Left lung (tissue), 10 donors: ENCODE results near the gene SLF2. TPM values are rescaled to one million over a fixed set of nuclear protein-coding genes. Genes with fewer than 3 reads are reported as not detected.

Source experiments
- ATAC-seq: fragments of 200-7000 bp; cut with Tn5 transposase; one replicate; pipeline ENCODE4 v1.9.1; 2020; ENCODE audit warnings: moderate library complexity
- DNase-seq, 4 donors: peaks; one replicate each; pipeline ENCODE4 v3.0.0-alpha.2; 2013 to 2020
- H3K27ac ChIP-seq, 2 donors: fragments of 200-600 bp; sonication (generic) in 1 of 2; one replicate each; pipeline versions ENCODE4 v1.5.0 to v1.8.0; 2020 to 2021
- H3K27me3 ChIP-seq, 2 donors: fragments of 200-600 bp; sonication (generic) in 1 of 2; one replicate each; pipeline versions ENCODE4 v1.5.0 to v1.8.0; 2020 to 2021
- H3K36me3 ChIP-seq, 2 donors: fragments of 200-600 bp; sonication (generic) in 1 of 2; one replicate each; pipeline versions ENCODE4 v1.5.0 to v1.8.0; 2020 to 2021
- H3K4me1 ChIP-seq, 2 donors: fragments of 200-600 bp; one replicate each; pipeline ENCODE4 v1.8.0; 2021
- H3K4me3 ChIP-seq, 2 donors: fragments of 200-600 bp; sonication (generic) in 1 of 2; one replicate each; pipeline versions ENCODE4 v1.5.0 to v1.8.0; 2020 to 2021; ENCODE audit warnings: mild to moderate bottlenecking in 1 of 2
- H3K9me3 ChIP-seq, 2 donors: fragments of 200-600 bp; sonication (generic) in 1 of 2; one replicate each; pipeline versions ENCODE4 v1.5.0 to v1.8.0; 2020 to 2021
- intact Hi-C, 2 donors: fragments of 100-400 bp; cut with DNase I; formaldehyde crosslinking; loops; one replicate each; pipeline versions ENCODE4 v1.11.2 to v1.14.2; 2022
- polyA plus RNA-seq, 6 donors: library from polyadenylated mRNA; unstranded; fragments of 120-200 nt; gene quantifications; one replicate each; pipeline ENCODE4 v1.2.1, GENCODE V29; 2013; ENCODE audit not compliant: insufficient read length in 6 of 6
- total RNA-seq, 2 donors: library from RNA; stranded (reverse); fragmentation: NEBNext Ultra II Directional; extraction: Animal tissue kit (Norgen Biotek cat#: 25700); gene quantifications; one replicate each; pipeline ENCODE4 v1.2.1, GENCODE V29; 2021
- TF ChIP-seq, protein P1 (sequence below), 2 donors: fragments of 200-600 bp; sonication (generic) in 1 of 2; IDR thresholded peaks; one replicate each; pipeline versions ENCODE4 v1.5.0 to v1.8.0; 2021; ENCODE audit warnings: antibody characterized with exemption in 2 of 2
- donor health status: DM: no; HTN: yes; CAD: no.
- donor health status: DM: no; HTN: no; CAD: no.

SLF2 gene
- total and polyA plus RNA-seq, 8 donors = 26.4 to 70.7 (median 60.4) TPM

DNA sequence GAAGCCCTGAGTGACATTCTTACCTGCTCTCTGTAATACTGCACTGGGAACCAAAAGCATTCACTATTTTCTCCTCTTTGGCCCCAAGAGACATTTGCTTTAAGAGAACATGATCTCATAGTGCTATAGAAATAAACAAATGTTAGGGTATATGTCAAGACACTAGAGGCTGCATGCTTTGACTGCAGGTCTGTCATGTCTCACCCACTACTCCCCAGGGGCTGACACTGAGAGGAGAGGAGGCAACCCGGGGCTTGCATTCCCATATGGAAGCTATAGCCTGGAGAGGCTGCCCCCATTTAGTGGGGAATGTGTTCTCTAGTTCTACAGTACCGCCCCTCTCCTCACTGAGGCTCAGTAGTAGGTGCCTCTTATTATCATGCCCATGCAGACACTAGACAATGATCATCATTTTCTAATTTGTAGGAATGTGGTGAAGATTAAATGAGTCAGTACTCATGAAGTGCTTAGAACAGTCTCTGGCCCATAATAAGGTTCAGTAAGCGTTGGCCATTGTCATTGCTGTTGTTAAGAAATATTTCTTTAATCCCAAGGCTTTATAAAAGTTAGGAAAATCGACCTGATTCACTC lies 4.9 kb upstream of the SLF2 start:
- ATAC-seq = no peak
- Histone ChIP-seq H3K27ac (no peak overlapping the region), H3K27me3 (no peaks in the 10 kb centered on the region), H3K36me3 (no peaks in the 10 kb centered on the region), H3K9me3 (no peaks in the 10 kb centered on the region), H3K4me3 (no peak overlapping the region), H3K4me1 (peaks cover 0 to 11% of the 10 kb centered on the region in 2 donors)
- no peak for DNase-seq
- intact Hi-C loops = no loop called here
- TF ChIP-seq, protein P1, sequence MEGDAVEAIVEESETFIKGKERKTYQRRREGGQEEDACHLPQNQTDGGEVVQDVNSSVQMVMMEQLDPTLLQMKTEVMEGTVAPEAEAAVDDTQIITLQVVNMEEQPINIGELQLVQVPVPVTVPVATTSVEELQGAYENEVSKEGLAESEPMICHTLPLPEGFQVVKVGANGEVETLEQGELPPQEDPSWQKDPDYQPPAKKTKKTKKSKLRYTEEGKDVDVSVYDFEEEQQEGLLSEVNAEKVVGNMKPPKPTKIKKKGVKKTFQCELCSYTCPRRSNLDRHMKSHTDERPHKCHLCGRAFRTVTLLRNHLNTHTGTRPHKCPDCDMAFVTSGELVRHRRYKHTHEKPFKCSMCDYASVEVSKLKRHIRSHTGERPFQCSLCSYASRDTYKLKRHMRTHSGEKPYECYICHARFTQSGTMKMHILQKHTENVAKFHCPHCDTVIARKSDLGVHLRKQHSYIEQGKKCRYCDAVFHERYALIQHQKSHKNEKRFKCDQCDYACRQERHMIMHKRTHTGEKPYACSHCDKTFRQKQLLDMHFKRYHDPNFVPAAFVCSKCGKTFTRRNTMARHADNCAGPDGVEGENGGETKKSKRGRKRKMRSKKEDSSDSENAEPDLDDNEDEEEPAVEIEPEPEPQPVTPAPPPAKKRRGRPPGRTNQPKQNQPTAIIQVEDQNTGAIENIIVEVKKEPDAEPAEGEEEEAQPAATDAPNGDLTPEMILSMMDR (IDR thresholded peaks at IDR 0.05) = no peak

DNA sequence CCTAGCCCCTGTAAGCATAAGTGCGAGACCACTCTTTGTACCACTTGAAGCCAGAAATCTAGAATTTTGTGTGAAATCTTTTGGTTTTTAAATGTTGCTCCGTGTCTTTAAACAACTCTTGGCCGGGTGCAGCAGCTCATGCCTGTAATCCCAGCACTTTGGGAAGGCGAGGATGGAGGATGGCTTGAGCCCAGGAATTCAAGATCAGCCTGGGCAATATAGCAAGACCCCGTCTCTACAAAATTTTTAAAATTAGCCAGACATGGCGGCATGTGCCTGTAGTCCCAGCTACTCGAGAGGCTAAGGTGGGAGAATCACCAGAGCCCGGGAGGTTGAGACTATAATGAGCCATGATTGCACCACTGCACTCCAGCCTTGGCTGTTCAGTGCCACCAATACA lies 4.4 kb upstream of the SLF2 start:
- TF ChIP-seq, protein P1 (IDR thresholded peaks at IDR 0.05) = no peak
- Histone ChIP-seq H3K4me3 (no peak overlapping the region), H3K27me3 (no peaks in the 10 kb centered on the region), H3K4me1 (peaks cover 0 to 13% of the 10 kb centered on the region in 2 donors), H3K36me3 (no peaks in the 10 kb centered on the region), H3K9me3 (no peaks in the 10 kb centered on the region), H3K27ac (no peak overlapping the region)
- intact Hi-C loops = no loop called here
- DNase-seq = no peak
- ATAC-seq = no peak

DNA sequence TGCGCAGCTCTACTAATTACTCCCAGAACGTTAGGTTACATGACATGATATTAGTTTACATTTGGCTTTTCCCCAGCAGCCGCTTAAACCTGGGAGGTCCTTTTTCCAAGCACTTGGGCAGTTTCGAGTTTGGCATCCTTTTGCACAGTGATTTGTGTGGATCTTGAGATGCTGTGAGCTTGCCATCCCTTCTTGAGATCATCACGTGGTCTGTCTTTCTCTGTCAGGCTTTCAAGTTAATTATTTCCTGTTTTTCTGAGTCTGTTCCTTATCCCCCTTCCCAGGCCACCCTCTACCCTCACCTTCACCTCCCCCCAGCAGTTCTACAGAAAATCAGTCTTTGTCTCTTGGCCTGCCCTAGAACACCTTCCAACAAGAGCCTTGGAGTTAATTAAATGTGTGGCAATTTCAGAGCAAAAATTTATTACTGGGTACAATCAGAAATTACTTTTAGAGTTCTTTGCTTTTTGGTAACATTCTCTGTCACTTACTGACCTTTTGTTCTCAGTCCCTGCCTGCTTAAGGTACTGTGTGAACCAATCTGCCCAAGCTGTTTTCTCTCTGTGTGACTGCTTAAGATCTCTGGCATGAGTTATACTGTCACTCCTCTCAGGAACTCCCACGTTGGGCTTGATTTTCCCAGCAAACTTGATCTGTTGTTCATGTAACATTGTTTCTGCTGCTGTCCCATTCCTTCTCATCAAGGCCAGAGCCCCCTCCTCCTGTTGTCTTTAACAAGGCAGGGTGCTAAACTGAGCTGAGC lies 3.1 kb upstream of the SLF2 start:
- Histone ChIP-seq H3K9me3 (no peaks in the 10 kb centered on the region), H3K4me1 (peaks cover 9 to 26% of the 10 kb centered on the region in 2 donors), H3K36me3 (no peaks in the 10 kb centered on the region), H3K27me3 (no peaks in the 10 kb centered on the region), H3K4me3 (no peak overlapping the region), H3K27ac (peak overlapping the region in 1 of 2 donors; percentile 0)
- DNase-seq = peak in 2 of 4 donors; percentile 18 to 38
- TF ChIP-seq, protein P1 (IDR thresholded peaks at IDR 0.05) = no peak
- intact Hi-C loops = no loop called here
- no peak for ATAC-seq

DNA sequence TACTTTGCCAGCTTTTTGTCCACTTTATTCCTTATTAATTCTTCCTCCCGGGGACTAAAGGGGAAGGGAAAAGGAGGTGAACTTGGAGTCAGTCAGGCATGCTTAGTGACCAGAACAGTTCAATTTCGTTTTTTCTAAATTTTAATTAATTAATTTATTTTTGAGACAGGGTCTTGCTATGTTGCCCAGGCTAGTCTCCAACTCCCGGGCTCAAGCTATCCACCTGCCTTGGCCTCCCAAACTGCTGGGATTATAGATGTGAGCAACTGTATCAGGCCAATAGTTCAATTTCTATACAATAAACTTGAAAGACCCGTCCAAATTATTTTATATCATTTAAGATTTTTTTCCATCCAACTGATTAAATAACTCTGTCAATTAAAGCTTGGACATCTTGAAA lies 1.3 kb upstream of the SLF2 start:
- no peaks in the 10 kb centered on the region for H3K27me3 ChIP-seq
- intact Hi-C loops = no loop called here
- H3K9me3 ChIP-seq = no peaks in the 10 kb centered on the region
- ATAC-seq (no peak), DNase-seq (no peak)
- peaks cover 13 to 36% of the 10 kb centered on the region in 2 donors for H3K4me1 ChIP-seq
- no peak overlapping the region for H3K4me3 ChIP-seq
- peaks cover 0 to 6% of the 10 kb centered on the region in 2 donors for H3K36me3 ChIP-seq
- peak overlapping the region; percentile 94 to 95 for H3K27ac ChIP-seq
- TF ChIP-seq, protein P1 (IDR thresholded peaks at IDR 0.05) = no peak

DNA sequence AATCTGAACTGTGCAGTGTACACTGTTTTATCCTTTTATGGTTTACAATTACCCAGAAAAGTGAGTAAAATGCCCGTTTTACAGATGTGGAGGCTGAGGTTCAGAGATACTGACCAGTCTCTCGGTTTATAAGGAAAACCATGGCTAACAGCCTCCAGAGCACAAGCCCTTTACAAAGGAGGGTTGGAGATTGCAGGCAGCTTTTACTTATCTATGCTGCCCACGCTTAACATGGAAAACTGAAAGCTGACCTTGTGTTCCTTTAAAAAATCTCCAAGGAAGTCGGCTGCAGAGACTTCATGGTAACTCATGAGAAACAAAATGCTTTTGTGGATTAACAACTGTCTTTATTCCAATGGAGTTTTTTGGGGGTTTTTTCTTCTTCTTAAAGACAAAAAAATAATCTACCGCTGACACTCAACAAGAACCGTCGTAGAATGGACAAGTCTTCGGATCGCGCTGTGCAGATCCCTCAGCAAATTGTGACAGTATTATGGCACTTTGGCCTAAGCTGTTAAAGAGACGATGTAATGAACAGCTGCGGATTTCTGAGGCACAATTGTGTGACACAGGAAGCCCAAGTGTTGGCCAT lies 654 bp upstream of the SLF2 start:
- TF ChIP-seq, protein P1 (IDR thresholded peaks at IDR 0.05) = no peak
- peak overlapping the region; percentile 35 to 100 for H3K4me3 ChIP-seq
- peaks cover 13 to 36% of the 10 kb centered on the region in 2 donors for H3K4me1 ChIP-seq
- DNase-seq (peak in 1 of 4 donors; percentile 24), ATAC-seq (no peak)
- intact Hi-C loops = no loop called here
- peak overlapping the region; percentile 94 to 95 for H3K27ac ChIP-seq
- H3K9me3 ChIP-seq = no peaks in the 10 kb centered on the region
- H3K36me3 ChIP-seq = peaks cover 5 to 12% of the 10 kb centered on the region in 2 donors
- no peaks in the 10 kb centered on the region for H3K27me3 ChIP-seq
